ENCODE data around the gene RPP14. TPM values are rescaled to one million over a fixed set of nuclear protein-coding genes. Genes with fewer than 3 reads are reported as not detected.

The RPP14 gene
- total and polyA plus RNA-seq, 2 of the 4 experiments (the other 2 are of a cell fraction): 6.6 to 7.8 TPM

DNA sequence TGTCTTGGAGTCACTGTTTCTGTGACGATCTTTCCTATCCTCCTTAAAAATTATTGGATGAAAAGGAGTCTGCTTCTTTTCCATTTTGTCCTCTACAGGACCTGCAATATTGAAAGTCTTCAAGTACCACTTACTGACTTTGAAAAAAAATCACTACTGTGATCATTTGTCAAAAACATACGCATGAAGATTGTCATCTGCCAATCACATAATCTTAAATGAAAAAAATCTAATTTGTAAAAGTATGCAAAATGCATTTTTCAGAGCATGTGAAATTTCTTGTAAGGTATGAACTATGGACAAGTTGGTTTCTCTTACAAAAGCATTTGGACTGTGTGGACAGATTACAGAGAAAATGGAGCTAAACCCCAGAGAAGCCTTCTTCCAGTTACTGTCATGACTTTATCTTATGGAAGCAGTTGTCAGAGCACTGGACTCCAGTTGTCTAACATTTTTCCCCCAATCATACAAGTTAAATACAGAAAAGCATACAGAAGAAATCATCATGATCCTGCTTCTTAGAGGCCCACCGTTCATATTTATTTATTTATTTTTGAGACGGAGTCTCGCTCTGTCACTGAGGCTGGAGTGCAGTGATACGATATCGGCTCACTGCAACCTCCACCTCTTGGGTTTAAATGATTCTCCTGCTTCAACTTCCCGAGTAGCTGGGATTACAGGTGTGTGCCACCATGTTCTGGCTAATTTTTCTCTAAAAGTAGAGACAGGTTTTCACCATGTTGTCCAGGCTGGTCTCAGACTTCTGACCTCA, 23.3 kb downstream of the RPP14 start:
- no peak overlapping the region for H3K14ac ChIP-seq (replicated peaks; ENCODE audit: low read depth, low read length)
- no peak overlapping the region for H3K4me3 ChIP-seq (ENCODE audit: insufficient read depth, low read depth, low read length)
- DNase-seq (no peak), ATAC-seq (ENCODE audit: low read depth) (no peak)
- no peak overlapping the region for H3K27ac ChIP-seq (ENCODE audit: insufficient read depth, low read length)
- no peak overlapping the region for H2AK5ac ChIP-seq (ENCODE audit: low read depth, low read length)
- peaks cover 5 to 21% of the 10 kb centered on the region in 2 experiments; a peak in 3 of 4 replicates for H3K79me1 ChIP-seq (ENCODE audit: low read depth in 1 of 2, low read length in 2 of 2)
- no peak overlapping the region for H2BK15ac ChIP-seq (ENCODE audit: low read depth, low read length)
- in situ Hi-C loops (cut with MboI; ENCODE audit: low sequenced_read_pairs) (loop anchor here (5.0 to 10.0 kb wide), 3 partner anchors 165 to 295 kb away; partner anchors contain the start of gene KCTD6), dilution Hi-C loops (cut with HindIII; ENCODE audit: low sequenced_read_pairs, unreplicated experiment) (no loop called here), intact Hi-C loops (cut with micrococcal nuclease) (no loop called here)
- H3K56ac ChIP-seq (ENCODE audit: extremely low read depth, insufficient read depth, low read length): no peak overlapping the region
- TF ChIP-seq FOS (IDR thresholded peaks at IDR 0.05; ENCODE audit: low read depth, low read length): no peak
- no peaks in the 10 kb centered on the region for H3K36me3 ChIP-seq (ENCODE audit: control insufficient read depth, insufficient read depth, low read length)
- no peak overlapping the region for H2BK5ac ChIP-seq (ENCODE audit: low read depth, low read length, poor library complexity, severe bottlenecking)
- H3K9ac ChIP-seq (ENCODE audit: low read depth, low read length): no peak overlapping the region
- no peak overlapping the region for H2BK120ac ChIP-seq (ENCODE audit: low read depth, low read length)
- no CpG with 5 or more reads among the region's 8 CpGs for WGBS, 2 experiments (ENCODE audit: extremely low coverage in 2 of 2, insufficient read length in 1 of 2)
- peaks cover 20% of the 10 kb centered on the region for H3K4me1 ChIP-seq (ENCODE audit: control insufficient read depth, insufficient read depth, low read length)
- no peak overlapping the region for H4K91ac ChIP-seq (ENCODE audit: insufficient read depth, low read depth, low read length)
- no peak overlapping the region for H3K23ac ChIP-seq (ENCODE audit: low read depth, low read length)
- no peaks in the 10 kb centered on the region for H3K9me3 ChIP-seq (ENCODE audit: control insufficient read depth, insufficient read depth, low read length)
- no peak overlapping the region for H2AFZ ChIP-seq (replicated peaks; ENCODE audit: low read length, poor library complexity)
- no peak overlapping the region for H2AK9ac ChIP-seq (replicated peaks; ENCODE audit: low read depth, low read length, poor library complexity)
- H3K4ac ChIP-seq (ENCODE audit: low read depth, low read length): no peak overlapping the region
- H3K9me1 ChIP-seq (ENCODE audit: insufficient read depth, low read length): peaks cover 9% of the 10 kb centered on the region
- ChIA-PET POLR2A (ENCODE audit: unreplicated experiment) (no interaction called here), CTCF (no interaction called here)
- H4K20me1 ChIP-seq (ENCODE audit: insufficient read depth, low read length): no peaks in the 10 kb centered on the region
- H4K8ac ChIP-seq (ENCODE audit: low read depth in 2 of 2, low read length in 2 of 2): no peak overlapping the region
- H3K27me3 ChIP-seq (ENCODE audit: control insufficient read depth, insufficient read depth, low read length): no peaks in the 10 kb centered on the region
- no peak overlapping the region for H3K18ac ChIP-seq (ENCODE audit: low read depth, low read length)
- no peak overlapping the region for H4K5ac ChIP-seq (ENCODE audit: low read depth, low read length)
- no peak overlapping the region for H3K4me2 ChIP-seq (ENCODE audit: low read depth, low read length)
- H2BK20ac ChIP-seq (ENCODE audit: low read depth, low read length): no peak overlapping the region
- no TSS peak for BruUV-seq (replicated peaks)
